8988T (cell line): ENCODE measurements around the gene SLC36A3.

Experiments used
- DNase-seq: peaks from one replicate; pipeline ENCODE4 v3.0.0; 2011

SLC36A3 gene

GRCh38 chr5:151298063-151298855 is 5.3 kb downstream of the SLC36A3 start:
- DNase-seq: no peak

- DNase-seq: no peak
These were observed 6.6 kb downstream of the SLC36A3 start for GRCh38 chr5:151296974-151297373.

GRCh38 chr5:151296478-151296830 is 7.1 kb downstream of the SLC36A3 start:
- no peak for DNase-seq

GRCh38 chr5:151295791-151296477 is 7.6 kb downstream of the SLC36A3 start:
- no peak for DNase-seq

GRCh38 chr5:151295138-151295537 is 8.4 kb downstream of the SLC36A3 start:
- DNase-seq: no peak

- DNase-seq: no peak
These were observed 9.9 kb downstream of the SLC36A3 start for GRCh38 chr5:151293624-151294023.

GRCh38 chr5:151288180-151288579 is 15.4 kb downstream of the SLC36A3 start:
- no peak for DNase-seq

- DNase-seq: no peak
These were observed 17.3 kb downstream of the SLC36A3 start for GRCh38 chr5:151286246-151286645.

GRCh38 chr5:151285683-151286082 is 17.9 kb downstream of the SLC36A3 start:
- DNase-seq: no peak

GRCh38 chr5:151284392-151284967 is 19.1 kb downstream of the SLC36A3 start:
- DNase-seq: no peak

- no peak for DNase-seq
These were observed 20.3 kb downstream of the SLC36A3 start for GRCh38 chr5:151283120-151283825.

GRCh38 chr5:151281001-151281639 is 22.4 kb downstream of the SLC36A3 start:
- DNase-seq: no peak

- no peak for DNase-seq
These were observed 23.1 kb downstream of the SLC36A3 start for GRCh38 chr5:151280443-151280842.

GRCh38 chr5:151278845-151279244 is 24.7 kb downstream of the SLC36A3 start:
- DNase-seq: no peak

- no peak for DNase-seq
These were observed 27.8 kb downstream of the SLC36A3 start for GRCh38 chr5:151275803-151276202.

- DNase-seq: no peak
These were observed 28.9 kb downstream of the SLC36A3 start for GRCh38 chr5:151274666-151275065.

GRCh38 chr5:151271336-151271735 is 32.2 kb downstream of the SLC36A3 start:
- DNase-seq: no peak

GRCh38 chr5:151270599-151270998 is 33.0 kb downstream of the SLC36A3 start:
- DNase-seq: no peak

- DNase-seq: no peak
These were observed 35.9 kb downstream of the SLC36A3 start for GRCh38 chr5:151267491-151268260.

GRCh38 chr5:151264113-151264512 is 39.5 kb downstream of the SLC36A3 start:
- DNase-seq: no peak

GRCh38 chr5:151262532-151262931 is 41.0 kb downstream of the SLC36A3 start:
- no peak for DNase-seq

- DNase-seq: no peak
These were observed 43.6 kb downstream of the SLC36A3 start for GRCh38 chr5:151259931-151260330.
